Kidney (tissue), 14 donors: ENCODE measurements around the gene RUFY3. TPM values are rescaled to one million over a fixed set of nuclear protein-coding genes. Genes with fewer than 3 reads are reported as not detected.

Experiments used
- DNase-seq, 5 donors: peaks; one replicate each; pipeline ENCODE4 v3.0.0-alpha.2; 2013 to 2020
- FAIRE-seq: peaks from 2 replicates; lab custom pipeline; 2012; peaks lifted over from hg19 to GRCh38; lab: Jason Lieb, UNC
- H3K27ac ChIP-seq, 2 donors: one replicate each; pipeline ENCODE4 v1.7.0; 2013; ENCODE audit warnings: low read depth in 2 of 2, low read length in 2 of 2, inconsistent platforms in 1 of 2
- H3K27me3 ChIP-seq: one replicate; pipeline ENCODE4 v1.7.1; 2013; ENCODE audit warnings: low read length, inconsistent platforms; ENCODE audit not compliant: control insufficient read depth, insufficient read depth
- H3K36me3 ChIP-seq, 3 donors: one replicate each; pipeline versions ENCODE4 v1.7.0 to v1.7.1; 2013; ENCODE audit warnings: low read length in 3 of 3, control low read depth in 1 of 3, inconsistent platforms in 1 of 3; ENCODE audit not compliant: insufficient read depth in 3 of 3, control insufficient read depth in 2 of 3
- H3K4me1 ChIP-seq, 3 donors: one replicate each; pipeline versions ENCODE4 v1.7.0 to v1.7.1; 2013; ENCODE audit warnings: low read length in 3 of 3, inconsistent platforms in 1 of 3, low read depth in 1 of 3; ENCODE audit not compliant: control insufficient read depth in 2 of 3, insufficient read depth in 2 of 3
- H3K4me3 ChIP-seq, 3 donors: one replicate each; pipeline versions ENCODE4 v1.7.0 to v1.8.1; 2013; ENCODE audit warnings: low read length in 3 of 3, control low read depth in 1 of 3, inconsistent platforms in 1 of 3
- H3K9ac ChIP-seq, 3 donors: one replicate each; pipeline versions ENCODE4 v1.7.0 to v1.7.1; 2013; ENCODE audit warnings: low read length in 3 of 3, control low read depth in 1 of 3, inconsistent platforms in 1 of 3
- H3K9me3 ChIP-seq, 3 donors: one replicate each; pipeline versions ENCODE4 v1.7.0 to v1.7.1; 2013; ENCODE audit warnings: low read length in 3 of 3, control low read depth in 1 of 3, inconsistent platforms in 1 of 3; ENCODE audit not compliant: control insufficient read depth in 2 of 3, insufficient read depth in 1 of 3
- intact Hi-C: fragments of 100-400 bp; cut with DNase I; formaldehyde crosslinking; loops from one replicate; pipeline ENCODE4 v1.11.1; 2022
- polyA plus RNA-seq: library from polyadenylated mRNA; stranded (reverse); fragments of 350-450 nt; fragmentation: Illumina TruSeq; extraction: RNeasy Lipid Tissue Mini Kit (QIAGEN cat#74804); gene quantifications from one replicate; pipeline ENCODE4 v1.2.3, GENCODE V29; 2014; ENCODE audit warnings: low read depth, low replicate concordance; ENCODE audit not compliant: insufficient read depth
- total RNA-seq: library from RNA; stranded (reverse); fragmentation: NEBNext Ultra II Directional; extraction: Animal tissue kit (Norgen Biotek cat#: 25700); gene quantifications from one replicate; pipeline ENCODE4 v1.2.1, GENCODE V29; 2021
- TF ChIP-seq, protein P1 (sequence below): IDR thresholded peaks from 3 replicates; pipeline ENCODE4 v1.5.1; 2012; ENCODE audit warnings: mild to moderate bottlenecking, moderate library complexity, borderline replicate concordance; ENCODE audit not compliant: insufficient read depth; ENCODE audit errors: extremely low read depth
- donor health status: control.
- donor health status: control.
- donor health status: control.
- donor health status: control.
- donor health status: control.
- donor health status: DM: yes; HTN: yes; CAD: no.
- donor health status: Normal renal cell carcinoma (clear cell type).

The RUFY3 gene
- total and polyA plus RNA-seq, 2 donors from 2014 or later: 40.6 to 72.5 TPM

DNA sequence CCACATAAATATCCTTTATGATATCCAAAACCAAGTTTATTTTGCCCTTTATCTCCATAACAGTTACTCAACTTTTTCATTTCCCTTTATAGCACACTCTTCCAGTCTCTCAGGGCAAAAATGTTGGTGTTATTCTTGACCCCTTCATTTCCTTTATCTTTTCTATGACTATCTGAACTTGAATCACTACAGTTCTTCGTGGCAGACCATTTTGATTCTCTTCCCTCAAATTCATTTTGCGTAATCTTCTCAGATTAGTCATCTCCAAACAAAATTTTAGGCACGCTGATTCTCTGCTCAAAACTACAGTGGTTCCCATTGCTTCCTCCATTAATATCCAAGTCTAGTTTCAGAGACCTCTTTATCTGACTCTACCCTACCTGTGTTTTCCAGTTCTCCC is 26.1 kb downstream of the RUFY3 start:
- TF ChIP-seq, protein P1, sequence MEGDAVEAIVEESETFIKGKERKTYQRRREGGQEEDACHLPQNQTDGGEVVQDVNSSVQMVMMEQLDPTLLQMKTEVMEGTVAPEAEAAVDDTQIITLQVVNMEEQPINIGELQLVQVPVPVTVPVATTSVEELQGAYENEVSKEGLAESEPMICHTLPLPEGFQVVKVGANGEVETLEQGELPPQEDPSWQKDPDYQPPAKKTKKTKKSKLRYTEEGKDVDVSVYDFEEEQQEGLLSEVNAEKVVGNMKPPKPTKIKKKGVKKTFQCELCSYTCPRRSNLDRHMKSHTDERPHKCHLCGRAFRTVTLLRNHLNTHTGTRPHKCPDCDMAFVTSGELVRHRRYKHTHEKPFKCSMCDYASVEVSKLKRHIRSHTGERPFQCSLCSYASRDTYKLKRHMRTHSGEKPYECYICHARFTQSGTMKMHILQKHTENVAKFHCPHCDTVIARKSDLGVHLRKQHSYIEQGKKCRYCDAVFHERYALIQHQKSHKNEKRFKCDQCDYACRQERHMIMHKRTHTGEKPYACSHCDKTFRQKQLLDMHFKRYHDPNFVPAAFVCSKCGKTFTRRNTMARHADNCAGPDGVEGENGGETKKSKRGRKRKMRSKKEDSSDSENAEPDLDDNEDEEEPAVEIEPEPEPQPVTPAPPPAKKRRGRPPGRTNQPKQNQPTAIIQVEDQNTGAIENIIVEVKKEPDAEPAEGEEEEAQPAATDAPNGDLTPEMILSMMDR: no peak
- Histone ChIP-seq H3K27ac (no peak overlapping the region), H3K4me3 (no peak overlapping the region), H3K9ac (no peak overlapping the region), H3K4me1 (no peaks in the 10 kb centered on the region), H3K27me3 (no peaks in the 10 kb centered on the region), H3K36me3 (no peaks in the 10 kb centered on the region), H3K9me3 (no peaks in the 10 kb centered on the region)
- intact Hi-C loops: no loop called here
- DNase-seq: no peak
- FAIRE-seq: no peak

DNA sequence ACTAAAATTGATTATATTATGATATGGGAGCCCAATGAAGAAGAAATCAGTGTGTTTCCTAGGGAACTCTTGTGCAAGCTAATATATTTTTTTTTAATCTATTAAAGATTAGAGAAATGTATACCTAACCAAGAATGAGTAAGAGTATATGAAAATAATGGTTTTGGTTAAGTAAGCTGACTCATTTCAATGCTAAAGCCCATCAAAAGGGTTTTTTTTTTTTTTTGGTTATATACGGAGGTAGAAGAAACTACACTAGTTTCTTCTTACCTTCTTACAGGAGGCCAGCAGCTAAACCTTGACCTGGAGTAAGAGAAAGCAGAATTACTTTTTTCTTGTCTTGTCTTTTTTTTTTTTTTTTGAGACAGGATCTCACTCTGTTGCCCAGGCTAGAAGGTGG is 27.5 kb downstream of the RUFY3 start:
- FAIRE-seq (no peak), DNase-seq (no peak)
- TF ChIP-seq, protein P1: no peak
- Histone ChIP-seq H3K36me3 (no peaks in the 10 kb centered on the region), H3K4me3 (no peak overlapping the region), H3K9me3 (no peaks in the 10 kb centered on the region), H3K27ac (no peak overlapping the region), H3K4me1 (no peaks in the 10 kb centered on the region), H3K9ac (no peak overlapping the region), H3K27me3 (no peaks in the 10 kb centered on the region)
- intact Hi-C loops: no loop called here

DNA sequence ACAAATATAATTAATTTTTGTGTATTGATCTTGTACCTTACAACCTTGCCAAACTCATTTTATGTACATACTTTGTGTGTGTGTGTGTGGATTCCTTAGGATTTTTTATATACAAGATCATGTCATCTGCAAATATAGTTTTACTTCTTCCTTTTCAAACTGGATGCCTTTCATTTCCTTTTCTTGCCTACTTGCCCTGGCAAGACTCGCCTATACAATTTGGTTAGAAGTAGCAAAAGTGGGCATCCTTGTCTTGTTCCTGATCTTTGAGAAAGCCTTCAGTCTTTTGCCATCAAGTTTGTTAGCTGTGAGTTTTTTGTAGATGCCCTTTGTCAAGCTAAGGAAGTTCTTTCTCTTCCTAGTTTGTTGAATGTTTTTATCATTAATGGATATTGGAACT is 30.5 kb downstream of the RUFY3 start:
- peak; percentile 13 for FAIRE-seq

More for the DNA sequence above, 30.5 kb downstream of the RUFY3 start:
- H3K27ac ChIP-seq: no peak overlapping the region
- H3K9me3 ChIP-seq: no peaks in the 10 kb centered on the region
- no peak overlapping the region for H3K9ac ChIP-seq
- intact Hi-C loops: no loop called here
- H3K27me3 ChIP-seq: no peaks in the 10 kb centered on the region
- no peaks in the 10 kb centered on the region for H3K4me1 ChIP-seq
- DNase-seq: no peak
- TF ChIP-seq, protein P1: no peak
- no peak overlapping the region for H3K4me3 ChIP-seq
- H3K36me3 ChIP-seq: no peaks in the 10 kb centered on the region
